A549 treated with dexamethasone at 1 μM for 4 hours (cell line): ENCODE data around the gene NPS. TPM values are rescaled to one million over a fixed set of nuclear protein-coding genes. Genes with fewer than 3 reads are reported as not detected.

Experiments used
- total RNA-seq: library from RNA; stranded (reverse); fragments of 200-300 nt; extraction: Qiagen RNA extraction; gene quantifications from 5 replicates; pipeline ENCODE4 v1.2.3, GENCODE V29; 2022

NPS gene, protein sequence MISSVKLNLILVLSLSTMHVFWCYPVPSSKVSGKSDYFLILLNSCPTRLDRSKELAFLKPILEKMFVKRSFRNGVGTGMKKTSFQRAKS
- total RNA-seq = not detected in 5 replicates

DNA sequence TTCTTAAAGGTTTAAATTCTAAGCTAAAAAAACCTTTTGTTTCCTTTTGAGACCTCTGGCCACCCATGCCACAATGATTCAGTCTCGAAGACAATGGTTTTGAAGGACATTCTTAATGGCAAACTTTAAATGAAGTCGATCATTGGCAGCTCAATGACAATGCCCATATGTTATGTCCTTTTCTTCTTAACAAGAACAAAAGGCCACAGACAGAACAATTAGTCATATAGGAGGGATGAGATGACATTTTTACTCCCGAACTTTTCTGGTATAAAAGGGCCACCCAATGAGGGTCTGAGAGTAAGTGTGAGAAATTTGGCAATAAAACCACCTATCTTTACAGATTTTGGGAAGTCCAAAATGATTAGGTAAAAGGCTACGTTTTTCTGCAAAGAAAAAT, at the start of gene NPS:
NPS (plus strand) TSS at position 301 of the 400 bp plus-strand sequence; CDS start at position 361, 60 bp downstream.

Other genes with a start within 250 kb of the NPS start
- gene FOXI2, start 187.9 kb downstream of the NPS start, total RNA-seq = not detected in 5 replicates